GM19099 (cell line): ENCODE data around the gene CFLAR.

Experiments used
- POLR2A ChIP-seq: IDR thresholded peaks from 3 replicates; pipeline ENCODE4 v1.6.1; 2011; ENCODE audit warnings: low read depth; ENCODE audit not compliant: insufficient read length; ENCODE audit errors: extremely low read depth

The CFLAR gene

DNA sequence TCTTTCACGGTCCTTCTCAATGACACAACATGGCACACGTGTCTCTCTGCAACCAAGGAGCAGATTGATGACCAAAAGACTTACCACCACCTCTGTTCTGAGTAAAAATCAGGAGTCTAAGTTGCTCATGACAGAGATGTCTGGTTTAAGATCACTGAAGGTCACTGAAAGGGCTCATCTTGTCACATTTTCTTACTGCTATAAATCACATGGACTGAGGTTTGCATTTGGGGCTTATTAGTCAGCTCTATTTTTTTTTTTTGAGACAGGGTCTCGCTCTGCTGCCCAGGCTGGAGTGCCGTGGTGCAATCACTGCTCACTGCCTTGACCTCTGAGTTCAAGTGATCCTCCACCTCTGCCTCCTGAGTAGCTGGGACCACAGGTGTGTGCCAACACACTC is 19.4 kb downstream of the CFLAR start:
- TF ChIP-seq POLR2A, result no peak

DNA sequence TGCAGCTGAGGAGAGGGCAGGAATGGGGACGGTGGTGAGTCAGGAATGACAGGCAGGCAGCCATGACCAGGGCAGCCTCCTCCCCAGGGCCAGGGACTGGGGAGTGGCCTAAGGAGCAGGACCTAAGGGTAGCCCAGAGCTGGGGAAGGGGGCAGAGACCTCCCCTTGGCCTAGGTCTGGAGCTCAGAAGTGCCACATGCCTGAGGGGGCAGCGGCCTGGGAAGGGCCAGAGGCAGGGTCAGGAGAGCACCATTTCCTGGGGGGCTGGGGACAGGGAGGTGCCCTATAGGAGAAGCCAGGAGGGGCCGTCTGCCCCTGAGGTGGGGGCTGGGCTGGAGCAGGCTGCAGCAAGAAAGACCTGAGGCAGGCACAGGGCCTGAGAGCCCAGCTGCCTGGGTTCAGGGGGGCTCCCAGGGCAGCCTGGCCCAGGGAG is 20.9 kb downstream of the CFLAR start:
- TF ChIP-seq POLR2A, result no peak

GRCh38 chr2:201137505-201138400 is 21.8 kb downstream of the CFLAR start:
- no peak for TF ChIP-seq POLR2A

- TF ChIP-seq POLR2A, result no peak
These were observed 22.5 kb downstream of the CFLAR start for GRCh38 chr2:201138401-201138970.

GRCh38 chr2:201139836-201140604 is 24.1 kb downstream of the CFLAR start:
- TF ChIP-seq POLR2A, result no peak

- TF ChIP-seq POLR2A, result peak; percentile 14
These were observed 28.4 kb downstream of the CFLAR start for GRCh38 chr2:201144101-201145051.

- TF ChIP-seq POLR2A, result no peak
These were observed 32.5 kb downstream of the CFLAR start for GRCh38 chr2:201148434-201148990.

GRCh38 chr2:201149064-201149820 is 33.3 kb downstream of the CFLAR start:
- no peak for TF ChIP-seq POLR2A

- no peak for TF ChIP-seq POLR2A
These were observed 34.6 kb downstream of the CFLAR start for GRCh38 chr2:201150454-201151020.

GRCh38 chr2:201151127-201151981 is 35.4 kb downstream of the CFLAR start:
- no peak for TF ChIP-seq POLR2A

DNA sequence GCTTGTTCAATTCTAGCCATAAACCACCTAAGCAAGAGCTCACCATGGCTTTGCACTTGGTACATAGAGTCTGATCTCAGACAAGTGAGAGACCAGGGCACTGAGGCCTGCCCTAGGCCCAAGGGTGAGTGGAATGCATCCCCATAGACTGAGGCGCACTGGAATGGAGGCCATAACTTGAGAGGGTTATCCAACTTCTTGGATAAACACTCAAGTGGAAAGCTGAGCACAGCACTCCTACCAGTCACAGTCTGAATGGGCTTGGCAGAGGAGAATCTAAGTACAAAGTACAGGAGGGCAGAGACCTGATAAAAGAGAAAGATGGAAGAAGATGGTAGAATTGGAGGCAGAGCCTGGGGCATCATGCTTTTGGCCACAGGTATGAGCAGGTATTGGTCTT is 36.6 kb downstream of the CFLAR start:
- TF ChIP-seq POLR2A, result no peak

DNA sequence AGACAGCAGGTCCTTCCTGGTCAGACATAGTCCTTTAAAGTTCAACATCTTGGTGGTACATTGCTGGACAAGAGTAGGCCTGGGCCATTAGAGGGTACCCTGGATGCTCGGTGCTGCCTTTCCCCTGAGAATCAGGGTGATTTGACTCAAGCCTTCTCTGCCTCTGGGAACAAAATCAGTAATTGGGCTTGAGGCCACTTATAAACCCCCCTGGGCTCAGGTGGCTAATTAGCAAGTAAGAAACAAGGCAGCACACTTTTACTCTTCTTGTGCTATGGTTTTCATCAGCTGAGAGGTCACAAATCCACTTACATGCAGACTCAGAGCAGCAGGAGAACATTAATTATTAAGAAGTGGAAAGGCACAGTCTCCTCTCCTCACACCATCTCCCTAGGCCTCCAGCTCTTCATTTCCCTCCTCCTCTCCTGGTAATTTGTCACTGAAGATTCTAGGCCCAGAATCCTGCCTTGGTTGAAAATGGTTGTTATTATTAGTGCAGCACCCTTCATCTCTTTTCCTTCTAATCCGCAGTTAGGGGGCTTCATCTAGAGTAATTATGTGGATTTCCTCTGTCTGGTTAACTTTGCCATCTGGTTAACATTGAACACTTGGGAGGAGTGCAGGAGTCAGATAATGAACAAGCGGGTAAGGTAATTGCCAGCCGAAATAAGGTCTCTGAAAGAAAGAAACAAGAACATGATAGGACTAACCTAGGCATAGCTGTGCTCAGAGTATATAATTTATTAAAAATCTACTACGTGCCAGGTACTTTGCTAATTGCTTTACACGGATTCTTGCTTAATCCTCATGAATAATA is 37.2 kb downstream of the CFLAR start:
- no peak for TF ChIP-seq POLR2A
